Endodermal cell (in vitro differentiated cells): ENCODE data around the gene STK35. TPM values are rescaled to one million over a fixed set of nuclear protein-coding genes. Genes with fewer than 3 reads are reported as not detected.

Source experiments
- DNase-seq: peaks from one replicate; pipeline ENCODE4 v3.0.0-alpha.2; 2017
- H3K27ac ChIP-seq: 2 replicates; pipeline ENCODE4 v1.5.1; 2013; ENCODE audit warnings: mild to moderate bottlenecking, low read depth, low read length, moderate library complexity
- H3K27me3 ChIP-seq: 2 replicates; pipeline ENCODE4 v1.6.1; 2013; ENCODE audit warnings: mild to moderate bottlenecking, low read length, moderate library complexity; ENCODE audit not compliant: insufficient read depth, control insufficient read depth, poor library complexity, severe bottlenecking
- H3K36me3 ChIP-seq: 2 replicates; pipeline ENCODE4 v1.7.0; 2013; ENCODE audit warnings: mild to moderate bottlenecking, low read length, moderate library complexity; ENCODE audit not compliant: control insufficient read depth, insufficient read depth
- H3K4me1 ChIP-seq: one replicate; pipeline ENCODE4 v1.7.0; 2013; ENCODE audit warnings: low read length; ENCODE audit not compliant: control insufficient read depth, insufficient read depth
- H3K4me3 ChIP-seq: 2 replicates; pipeline ENCODE4 v1.5.1; 2013; ENCODE audit warnings: mild to moderate bottlenecking, low read length, moderate library complexity
- H3K9ac ChIP-seq: 2 replicates; pipeline ENCODE4 v1.6.1; 2013; ENCODE audit warnings: mild to moderate bottlenecking, low read length, moderate library complexity; ENCODE audit not compliant: poor library complexity, severe bottlenecking; ENCODE audit errors: extremely low read depth
- H3K9me3 ChIP-seq: 2 replicates; pipeline ENCODE4 v1.6.1; 2013; ENCODE audit warnings: mild to moderate bottlenecking, low read length, moderate library complexity; ENCODE audit not compliant: control insufficient read depth
- H3K27ac Mint-ChIP-seq: 2 replicates; pipeline ENCODE4 v1.8.0; 2020; ENCODE audit warnings: mixed read lengths
- H3K27me3 Mint-ChIP-seq: 2 replicates; pipeline ENCODE4 v1.8.0; 2021; ENCODE audit warnings: mild to moderate bottlenecking, mixed read lengths; ENCODE audit not compliant: insufficient read depth
- H3K36me3 Mint-ChIP-seq: 2 replicates; pipeline ENCODE4 v1.8.0; 2020; ENCODE audit warnings: low read depth, mixed read lengths
- H3K4me1 Mint-ChIP-seq: 2 replicates; pipeline ENCODE4 v1.8.0; 2020; ENCODE audit warnings: mixed read lengths
- H3K4me3 Mint-ChIP-seq: 2 replicates; pipeline ENCODE4 v1.8.0; 2020; ENCODE audit warnings: mild to moderate bottlenecking, moderate library complexity, mixed read lengths
- H3K9me3 Mint-ChIP-seq: 2 replicates; pipeline ENCODE4 v1.8.0; 2020; ENCODE audit warnings: mild to moderate bottlenecking, mixed read lengths
- WGBS, 2 experiments: methylation state at CpG; one replicate each; pipeline versions ENCODE4 v1.1.5 to v1.1.7; 2013; ENCODE audit warnings: missing lambda C conversion rate in 2 of 2, mixed read lengths in 1 of 2; ENCODE audit not compliant: insufficient coverage in 1 of 2, insufficient read length in 1 of 2; 5-methylcytosine and 5-hydroxymethylcytosine counted together
- long read RNA-seq, 4 experiments: library from polyadenylated mRNA in 2 of 4; library from RNA in 1 of 4; library from capped mRNA in 1 of 4; stranded (forward) in 3 of 4; unstranded in 1 of 4; transcript quantifications; one replicate each; pipeline ENCODE4 v2.0.0, GENCODE V29; 2020 to 2021; ENCODE audit warnings: inconsistent platforms in 1 of 4
- polyA plus RNA-seq, 2 experiments: library from polyadenylated mRNA; stranded (reverse); fragments of 50-300 nt; gene quantifications; one replicate each; pipeline ENCODE4 v1.2.3, GENCODE V29; 2013
- total RNA-seq, 2 donors: library from RNA; stranded (reverse); fragmentation: NEBNext Ultra II Directional in 1 of 2; extraction: Animal tissue kit (Norgen Biotek cat#: 25700) in 1 of 2; gene quantifications; 2 replicates in 1 of 2; 3 replicates in 1 of 2; pipeline ENCODE4 v1.2.1, GENCODE V29; 2021
- TF ChIP-seq, protein P1 (sequence below): fragments of 200-600 bp; sonication (generic); conservative IDR thresholded peaks from 2 replicates; pipeline ENCODE4 v1.5.0; 2021; ENCODE audit warnings: antibody characterized with exemption, mild to moderate bottlenecking

The STK35 gene
- 10 to 100 TPM; 44.0 to 46.3 TPM for total RNA-seq
- polyA plus RNA-seq (2013, experiment 1 of 2) = 17.3 TPM
- polyA plus RNA-seq (2013, experiment 2 of 2) = 16.2 TPM
- long read RNA-seq, experiment 1, partial matches to known transcripts = 1 of 5 reads
- long read RNA-seq, experiment 1, other reads (novel, unspliced or antisense) = 4 of 5 reads
- long read RNA-seq, experiment 2, full-length matches to known transcripts = 4 of 49 reads
- long read RNA-seq, experiment 2, partial matches to known transcripts = 43 of 49 reads
- long read RNA-seq, experiment 2, other reads (novel, unspliced or antisense) = 2 of 49 reads
- long read RNA-seq, experiment 3, partial matches to known transcripts = 1 of 119 reads
- long read RNA-seq, experiment 3, other reads (novel, unspliced or antisense) = 118 of 119 reads
- long read RNA-seq, experiment 4, partial matches to known transcripts = 0 of 2 reads
- long read RNA-seq, experiment 4, other reads (novel, unspliced or antisense) = 2 of 2 reads

DNA sequence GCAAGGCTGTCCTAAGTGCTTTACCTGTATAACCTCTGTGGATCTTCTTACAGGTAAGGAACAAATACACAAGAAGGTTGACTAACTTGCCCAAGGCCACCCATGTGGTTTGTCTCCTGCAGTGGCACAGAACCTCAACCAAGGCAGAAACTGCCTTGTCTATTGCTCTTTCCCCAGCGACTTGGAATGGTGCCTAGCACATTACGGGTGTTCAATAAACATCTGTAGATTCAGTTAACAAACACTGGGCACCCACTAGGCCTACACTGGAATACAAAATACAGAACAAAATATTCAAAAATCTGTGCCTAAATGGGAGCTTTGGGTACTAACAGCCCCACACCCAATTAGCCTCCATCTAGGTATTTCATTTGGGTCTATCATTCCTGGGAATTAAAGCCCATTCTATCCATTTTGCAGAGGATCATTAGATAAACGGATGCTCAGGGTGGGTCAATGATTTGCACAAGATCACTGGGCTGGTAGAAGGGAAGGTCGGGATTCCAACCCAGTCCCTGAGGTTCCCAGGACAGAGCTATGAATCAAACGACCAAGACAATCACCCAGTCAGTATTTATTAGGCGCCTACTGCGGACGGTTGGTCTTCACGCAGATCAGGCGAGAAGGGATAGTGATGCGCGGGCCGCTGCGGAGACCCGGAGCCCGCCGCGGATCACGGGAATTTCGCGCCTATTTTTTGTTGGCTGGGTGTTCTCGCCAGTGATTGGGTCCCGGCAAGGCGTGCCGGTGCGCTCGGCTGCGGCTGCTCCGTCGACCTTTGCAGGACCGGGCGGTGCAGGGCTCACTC is at the start of gene STK35:
TSS of gene STK35 (plus strand) at position 771 of the 808 bp plus-strand sequence. CDS start 55 bp downstream, outside the sequence.
- Histone ChIP-seq H3K27ac (peak within 1 kb of the TSS; percentile 100), H3K27me3 (no peaks in the 10 kb centered on the region), H3K9ac (peak within 1 kb of the TSS; percentile 99), H3K4me1 (no peaks in the 10 kb centered on the region), H3K9me3 (no peaks in the 10 kb centered on the region), H3K4me3 (peak within 1 kb of the TSS; percentile 97), H3K36me3 (peaks cover 13% of the 10 kb centered on the region)
- H3K9me3 Mint-ChIP-seq = no peaks in the 10 kb centered on the region
- peaks cover 17% of the 10 kb centered on the region for H3K36me3 Mint-ChIP-seq
- peaks cover 19% of the 10 kb centered on the region for H3K4me1 Mint-ChIP-seq
- TF ChIP-seq, protein P1, sequence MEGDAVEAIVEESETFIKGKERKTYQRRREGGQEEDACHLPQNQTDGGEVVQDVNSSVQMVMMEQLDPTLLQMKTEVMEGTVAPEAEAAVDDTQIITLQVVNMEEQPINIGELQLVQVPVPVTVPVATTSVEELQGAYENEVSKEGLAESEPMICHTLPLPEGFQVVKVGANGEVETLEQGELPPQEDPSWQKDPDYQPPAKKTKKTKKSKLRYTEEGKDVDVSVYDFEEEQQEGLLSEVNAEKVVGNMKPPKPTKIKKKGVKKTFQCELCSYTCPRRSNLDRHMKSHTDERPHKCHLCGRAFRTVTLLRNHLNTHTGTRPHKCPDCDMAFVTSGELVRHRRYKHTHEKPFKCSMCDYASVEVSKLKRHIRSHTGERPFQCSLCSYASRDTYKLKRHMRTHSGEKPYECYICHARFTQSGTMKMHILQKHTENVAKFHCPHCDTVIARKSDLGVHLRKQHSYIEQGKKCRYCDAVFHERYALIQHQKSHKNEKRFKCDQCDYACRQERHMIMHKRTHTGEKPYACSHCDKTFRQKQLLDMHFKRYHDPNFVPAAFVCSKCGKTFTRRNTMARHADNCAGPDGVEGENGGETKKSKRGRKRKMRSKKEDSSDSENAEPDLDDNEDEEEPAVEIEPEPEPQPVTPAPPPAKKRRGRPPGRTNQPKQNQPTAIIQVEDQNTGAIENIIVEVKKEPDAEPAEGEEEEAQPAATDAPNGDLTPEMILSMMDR = no peak
- H3K27me3 Mint-ChIP-seq = no peaks in the 10 kb centered on the region
- peak within 1 kb of the TSS; percentile 100 for H3K27ac Mint-ChIP-seq
- H3K4me3 Mint-ChIP-seq = peak within 1 kb of the TSS; percentile 73
- 0 to 4% methylated on average over 18 to 32 of the region's 32 CpGs for WGBS, 2 experiments
- DNase-seq = peak; percentile 89

DNA sequence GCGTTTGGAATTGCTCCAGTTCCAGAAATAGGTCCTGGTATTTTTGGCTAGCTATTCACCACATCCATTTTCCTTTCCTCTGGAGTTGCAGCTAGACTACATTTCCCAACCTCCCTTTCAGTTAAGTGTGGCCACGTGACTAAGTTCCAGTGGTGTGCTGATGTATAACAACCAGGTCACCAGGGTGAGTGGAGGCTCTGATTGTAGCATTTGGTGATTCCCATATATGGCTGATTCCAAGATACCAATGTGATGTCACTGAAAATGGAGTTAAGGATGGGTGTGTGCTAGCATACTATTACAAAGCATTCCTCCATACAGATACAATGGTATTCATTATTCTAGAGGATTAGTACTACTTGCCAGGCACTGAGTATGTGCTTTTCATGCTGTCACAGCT is 49.7 kb upstream of the STK35 start:
- 85 to 88% methylated on average over 1 to 2 of the region's 2 CpGs for WGBS, 2 experiments
- no peak overlapping the region for H3K9ac ChIP-seq
- peak overlapping the region; percentile 10 for H3K4me3 ChIP-seq
- DNase-seq = no peak
- peaks cover 10% of the 10 kb centered on the region for H3K9me3 ChIP-seq
- Mint-ChIP-seq H3K9me3 (no peaks in the 10 kb centered on the region), H3K4me1 (peaks cover 15% of the 10 kb centered on the region), H3K4me3 (no peak overlapping the region), H3K36me3 (no peaks in the 10 kb centered on the region), H3K27ac (no peak overlapping the region), H3K27me3 (peaks cover 9% of the 10 kb centered on the region)
- no peaks in the 10 kb centered on the region for H3K4me1 ChIP-seq
- no peak overlapping the region for H3K27ac ChIP-seq
- TF ChIP-seq, protein P1 = no peak
- no peaks in the 10 kb centered on the region for H3K27me3 ChIP-seq
- no peaks in the 10 kb centered on the region for H3K36me3 ChIP-seq

DNA sequence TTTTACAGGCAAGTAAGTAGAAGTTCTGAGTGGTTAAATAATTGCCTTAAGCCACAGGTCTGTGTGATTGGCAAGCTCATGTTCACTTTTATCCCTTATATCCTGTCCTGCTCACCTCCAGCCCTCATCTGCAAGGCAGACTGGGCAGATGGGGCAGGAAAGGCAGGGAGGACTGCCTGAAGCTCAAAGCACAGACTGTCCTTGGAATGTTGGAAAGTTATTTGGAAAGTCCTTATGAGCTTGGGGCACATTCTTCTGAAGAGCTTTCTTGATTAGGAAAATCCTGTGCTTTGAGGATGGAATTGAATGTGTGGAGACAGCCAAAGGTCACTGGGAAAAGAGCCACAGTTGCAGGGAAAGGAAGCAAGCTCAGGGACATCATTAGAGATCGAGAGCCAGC is 48.9 kb upstream of the STK35 start:
- no peaks in the 10 kb centered on the region for H3K36me3 ChIP-seq
- no peak overlapping the region for H3K27ac ChIP-seq
- Mint-ChIP-seq H3K27ac (no peak overlapping the region), H3K9me3 (no peaks in the 10 kb centered on the region), H3K4me1 (peaks cover 15% of the 10 kb centered on the region), H3K36me3 (no peaks in the 10 kb centered on the region), H3K27me3 (peaks cover 9% of the 10 kb centered on the region), H3K4me3 (no peak overlapping the region)
- H3K9me3 ChIP-seq = peaks cover 10% of the 10 kb centered on the region
- DNase-seq = no peak
- no peak overlapping the region for H3K9ac ChIP-seq
- no peaks in the 10 kb centered on the region for H3K27me3 ChIP-seq
- H3K4me3 ChIP-seq = no peak overlapping the region
- 90 to 100% methylated on average over 1 of the region's 1 CpG for WGBS, 2 experiments
- TF ChIP-seq, protein P1 = no peak
- no peaks in the 10 kb centered on the region for H3K4me1 ChIP-seq
